ENCODE data around the gene NMB.

- TF ChIP-seq CTCF (IDR thresholded peaks at IDR 0.05; ENCODE audit: insufficient read depth, low read length) (no peak), POLR2AphosphoS5 (IDR thresholded peaks at IDR 0.05; ENCODE audit: low read depth) (no peak)
Measured at GRCh38 chr15:84666373-84666772, 8.4 kb upstream of the NMB start.

Measured in HL-60 (cell line).